Measurements from ENCODE around the gene CELSR1. TPM values are rescaled to one million over a fixed set of nuclear protein-coding genes. Genes with fewer than 3 reads are reported as not detected.

The CELSR1 gene
- total and polyA plus RNA-seq, 10 donors: 4.3 to 13.1 (median 8.4) TPM

- H3K36me3 ChIP-seq: no peaks in the 10 kb centered on the region
- DNase-seq: no peak
- WGBS, 5 donors: 80 to 93% (median 86%) methylated on average over 18 of the region's 18 CpGs
- TF ChIP-seq POLR2AphosphoS5 (IDR thresholded peaks at IDR 0.05): no peak
- no peak for TF ChIP-seq POLR2A (IDR thresholded peaks at IDR 0.05)
- no peak for TF ChIP-seq CTCF (IDR thresholded peaks at IDR 0.05 in 8 of 11, conservative IDR thresholded peaks at IDR 0.05 in 3 of 11)
- intact Hi-C loops (cut with DNase I; ENCODE audit: low total_unique reads): no loop called here
- H3K9me3 ChIP-seq: no peaks in the 10 kb centered on the region
- peaks cover 0 to 9% (median 0%) of the 10 kb centered on the region in 6 donors for H3K4me1 ChIP-seq
- H3K27ac ChIP-seq: no peak overlapping the region
- no peak overlapping the region for H3K4me3 ChIP-seq
- peaks cover 0 to 60% (median 0%) of the 10 kb centered on the region in 7 donors for H3K27me3 ChIP-seq (replicated peaks in 1 of 7)
Observed at GRCh38 chr22:46462726-46463371, 74.6 kb downstream of the CELSR1 start.

GRCh38 chr22:46461566-46462180 is 75.7 kb downstream of the CELSR1 start:
- TF ChIP-seq CTCF (IDR thresholded peaks at IDR 0.05 in 8 of 11, conservative IDR thresholded peaks at IDR 0.05 in 3 of 11): no peak
- no peak for TF ChIP-seq POLR2AphosphoS5 (IDR thresholded peaks at IDR 0.05)
- TF ChIP-seq POLR2A (IDR thresholded peaks at IDR 0.05): no peak
- no peak for DNase-seq
- Histone ChIP-seq H3K9me3 (no peaks in the 10 kb centered on the region), H3K27ac (no peak overlapping the region), H3K4me1 (peaks cover 0 to 9% (median 0%) of the 10 kb centered on the region in 6 donors), H3K27me3 (replicated peaks in 1 of 7) (peaks cover 0 to 65% (median 0%) of the 10 kb centered on the region in 7 donors), H3K36me3 (no peaks in the 10 kb centered on the region), H3K4me3 (no peak overlapping the region)
- 87 to 93% (median 91%) methylated on average over 21 to 22 of the region's 22 CpGs for WGBS, 5 donors
- intact Hi-C loops (cut with DNase I; ENCODE audit: low total_unique reads): no loop called here

- no peak overlapping the region for H3K4me3 ChIP-seq
- TF ChIP-seq CTCF (IDR thresholded peaks at IDR 0.05 in 8 of 11, conservative IDR thresholded peaks at IDR 0.05 in 3 of 11) (no peak), POLR2A (IDR thresholded peaks at IDR 0.05) (no peak), POLR2AphosphoS5 (IDR thresholded peaks at IDR 0.05) (no peak)
- peaks cover 0 to 59% (median 0%) of the 10 kb centered on the region in 7 donors for H3K27me3 ChIP-seq (replicated peaks in 1 of 7)
- no peaks in the 10 kb centered on the region for H3K36me3 ChIP-seq
- no peak overlapping the region for H3K27ac ChIP-seq
- H3K9me3 ChIP-seq: no peaks in the 10 kb centered on the region
- WGBS, 5 donors: 64 to 79% (median 65%) methylated on average over 12 of the region's 12 CpGs
- DNase-seq: no peak
- intact Hi-C loops (cut with DNase I; ENCODE audit: low total_unique reads): no loop called here
- H3K4me1 ChIP-seq: peaks cover 0 to 6% (median 0%) of the 10 kb centered on the region in 6 donors
Observed at GRCh38 chr22:46460857-46461256, 76.6 kb downstream of the CELSR1 start.

- intact Hi-C loops (cut with DNase I; ENCODE audit: low total_unique reads): no loop called here
Observed at GRCh38 chr22:46459347-46460065, 77.9 kb downstream of the CELSR1 start.

More at GRCh38 chr22:46459347-46460065, 77.9 kb downstream of the CELSR1 start:
- Histone ChIP-seq H3K9me3 (no peaks in the 10 kb centered on the region), H3K4me3 (no peak overlapping the region), H3K4me1 (no peaks in the 10 kb centered on the region), H3K27ac (no peak overlapping the region), H3K36me3 (no peaks in the 10 kb centered on the region), H3K27me3 (replicated peaks in 1 of 7) (peaks cover 0 to 50% (median 0%) of the 10 kb centered on the region in 7 donors)
- 83 to 92% (median 86%) methylated on average over 17 of the region's 17 CpGs for WGBS, 5 donors
- DNase-seq: no peak
- no peak for TF ChIP-seq POLR2A (IDR thresholded peaks at IDR 0.05)
- TF ChIP-seq POLR2AphosphoS5 (IDR thresholded peaks at IDR 0.05): no peak
- TF ChIP-seq CTCF (IDR thresholded peaks at IDR 0.05 in 8 of 11, conservative IDR thresholded peaks at IDR 0.05 in 3 of 11): no peak

Measured in spleen (tissue), 11 donors.